ENCODE results near the gene MOK.

Gene MOK

GRCh38 chr14:102345232-102345631, 40.3 kb upstream of the MOK start:
- TF ChIP-seq CTCF (IDR thresholded peaks at IDR 0.05; ENCODE audit: low read depth, low read length) = no peak
- no peak for DNase-seq (ENCODE audit: low read depth in 2 of 2)
- no peak overlapping the region for H3K4me3 ChIP-seq (replicated peaks in 1 of 2; ENCODE audit: low read depth in 2 of 2, low read length in 2 of 2)

GRCh38 chr14:102344485-102344884, 39.5 kb upstream of the MOK start:
- TF ChIP-seq CTCF (IDR thresholded peaks at IDR 0.05; ENCODE audit: low read depth, low read length) = no peak
- no peak overlapping the region for H3K4me3 ChIP-seq (replicated peaks in 1 of 2; ENCODE audit: low read depth in 2 of 2, low read length in 2 of 2)
- DNase-seq (ENCODE audit: low read depth in 2 of 2) = no peak

- DNase-seq (ENCODE audit: low read depth in 2 of 2) = no peak
- TF ChIP-seq CTCF (IDR thresholded peaks at IDR 0.05; ENCODE audit: low read depth, low read length) = no peak
- H3K4me3 ChIP-seq (replicated peaks in 1 of 2; ENCODE audit: low read depth in 2 of 2, low read length in 2 of 2) = no peak overlapping the region
Observed at GRCh38 chr14:102344084-102344483, 39.1 kb upstream of the MOK start.

- DNase-seq (ENCODE audit: low read depth in 2 of 2) = no peak
- TF ChIP-seq CTCF (IDR thresholded peaks at IDR 0.05; ENCODE audit: low read depth, low read length) = no peak
- H3K4me3 ChIP-seq (replicated peaks in 1 of 2; ENCODE audit: low read depth in 2 of 2, low read length in 2 of 2) = no peak overlapping the region
Observed at GRCh38 chr14:102342238-102342637, 37.3 kb upstream of the MOK start.

- H3K4me3 ChIP-seq (replicated peaks in 1 of 2; ENCODE audit: low read depth in 2 of 2, low read length in 2 of 2) = no peak overlapping the region
- no peak for DNase-seq (ENCODE audit: low read depth in 2 of 2)
- TF ChIP-seq CTCF (IDR thresholded peaks at IDR 0.05; ENCODE audit: low read depth, low read length) = no peak
Observed at GRCh38 chr14:102341566-102341965, 36.6 kb upstream of the MOK start.

- no peak for DNase-seq (ENCODE audit: low read depth in 2 of 2)
- TF ChIP-seq CTCF (IDR thresholded peaks at IDR 0.05; ENCODE audit: low read depth, low read length) = no peak
- H3K4me3 ChIP-seq (replicated peaks in 1 of 2; ENCODE audit: low read depth in 2 of 2, low read length in 2 of 2) = no peak overlapping the region
Observed at GRCh38 chr14:102338724-102339123, 33.8 kb upstream of the MOK start.

GRCh38 chr14:102335163-102335562, 30.2 kb upstream of the MOK start:
- no peak for DNase-seq (ENCODE audit: low read depth in 2 of 2)
- no peak for TF ChIP-seq CTCF (IDR thresholded peaks at IDR 0.05; ENCODE audit: low read depth, low read length)
- H3K4me3 ChIP-seq (replicated peaks in 1 of 2; ENCODE audit: low read depth in 2 of 2, low read length in 2 of 2) = no peak overlapping the region

Data from cardiac fibroblast (primary cell).